GM21717 (cell line): ENCODE measurements around the gene CAB39.
A peak's percentile ranks its signal among the peaks of the same experiment; 100 is the strongest.
"Not testable (repeated sequence)": the region's sequence is repeated elsewhere in the genome, so short reads cannot be mapped to it uniquely, and the experiment has no call there.

Experiments used
- ATAC-seq: cut with Tn5 transposase; IDR thresholded peaks from one replicate; pipeline ENCODE4 v1.9.1; 2021; ENCODE audit warnings: mild to moderate bottlenecking, moderate library complexity; ENCODE audit not compliant: unreplicated experiment

The CAB39 gene

DNA sequence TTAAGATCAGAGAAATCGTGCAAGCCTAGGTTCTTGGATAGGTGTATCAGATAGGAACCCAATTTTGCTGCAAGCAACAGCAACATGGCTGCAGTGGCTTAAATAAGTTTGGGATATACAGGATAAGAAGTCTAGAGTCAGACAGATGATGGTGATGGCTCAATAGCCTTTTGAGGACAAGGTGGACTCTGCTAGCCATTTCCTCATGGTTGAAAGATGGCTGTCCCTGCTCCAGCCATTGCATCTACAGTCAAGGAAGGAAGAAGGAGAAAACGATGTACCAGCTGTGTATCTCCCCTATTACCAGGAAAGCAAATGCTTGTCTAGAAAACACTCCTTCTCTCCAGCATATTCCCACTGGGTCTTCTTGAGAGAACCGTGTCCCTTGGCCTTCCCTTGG, 30.1 kb upstream of the CAB39 start:
- ATAC-seq: no peak

GRCh38 chr2:230684270-230685168, 28.1 kb upstream of the CAB39 start:
- ATAC-seq: no peak

DNA sequence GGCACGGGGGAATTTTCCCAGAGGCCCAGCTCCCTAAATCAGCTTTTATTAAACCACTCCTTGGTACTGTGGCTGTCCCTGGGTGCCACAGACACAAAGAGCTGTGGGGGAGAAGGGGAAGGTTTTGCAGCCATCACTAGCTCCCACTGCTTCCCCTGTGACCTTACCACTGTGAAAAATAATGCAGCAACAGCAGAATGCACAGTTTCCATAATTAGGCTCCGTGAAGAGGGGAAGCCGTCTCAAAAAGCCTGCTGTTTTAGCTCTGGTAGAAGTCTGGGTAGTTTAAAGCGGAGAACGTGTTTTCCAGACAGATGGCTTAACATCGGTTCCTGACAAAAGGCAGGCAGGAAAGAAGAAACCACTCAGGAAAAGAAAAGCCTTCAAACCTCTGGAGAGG, 27.5 kb upstream of the CAB39 start:
- ATAC-seq: no peak

GRCh38 chr2:230687498-230687897, 25.1 kb upstream of the CAB39 start:
- no peak for ATAC-seq

GRCh38 chr2:230688490-230688889, 24.2 kb upstream of the CAB39 start:
- no peak for ATAC-seq

DNA sequence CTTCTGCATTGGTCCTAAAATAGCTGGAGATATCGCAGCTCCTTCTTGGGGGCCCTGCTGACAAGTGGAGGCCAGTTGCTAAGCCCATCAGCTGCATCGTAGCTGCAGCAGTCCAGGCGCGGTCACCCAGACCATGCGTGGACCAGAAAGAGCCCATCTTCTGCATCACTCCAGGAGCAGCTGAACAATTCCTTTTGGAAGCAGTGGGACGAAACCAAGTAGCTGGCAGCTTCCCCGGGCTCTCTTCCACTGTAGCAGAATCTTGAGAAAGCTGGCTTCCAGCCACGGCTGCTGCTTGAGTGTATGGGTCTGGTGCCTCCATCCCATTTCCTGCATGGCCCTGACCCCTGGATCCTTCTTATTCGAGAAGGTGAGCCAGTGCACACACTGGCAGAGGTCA, 22.2 kb upstream of the CAB39 start:
- no peak for ATAC-seq

- no peak for ATAC-seq
Observed at GRCh38 chr2:230691005-230691647, 21.5 kb upstream of the CAB39 start.

GRCh38 chr2:230692760-230693159, 19.9 kb upstream of the CAB39 start:
- ATAC-seq: no peak

GRCh38 chr2:230693411-230693810, 19.2 kb upstream of the CAB39 start:
- ATAC-seq: no peak

DNA sequence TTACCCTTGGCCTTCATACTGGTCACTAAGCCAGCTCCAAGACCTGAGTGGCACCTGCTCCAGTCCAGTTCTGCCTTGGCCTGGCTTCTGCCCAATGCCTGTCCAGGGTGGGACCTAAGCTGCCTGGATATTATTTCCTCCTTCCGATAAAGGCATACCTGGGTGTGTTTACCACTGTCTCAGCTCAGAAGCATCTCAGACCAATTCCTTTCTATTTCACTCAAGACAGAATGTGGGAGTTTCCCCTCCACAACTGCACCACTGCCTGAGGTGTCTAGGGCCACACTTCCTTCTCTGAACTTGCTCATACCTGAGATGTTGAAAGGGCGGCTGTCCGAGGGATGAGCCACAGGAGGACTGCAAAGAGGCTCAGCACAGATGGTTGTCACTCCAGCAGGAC, 18.4 kb upstream of the CAB39 start:
- ATAC-seq: peak; percentile 80

- no peak for ATAC-seq
Observed at GRCh38 chr2:230695551-230695950, 17.1 kb upstream of the CAB39 start.

DNA sequence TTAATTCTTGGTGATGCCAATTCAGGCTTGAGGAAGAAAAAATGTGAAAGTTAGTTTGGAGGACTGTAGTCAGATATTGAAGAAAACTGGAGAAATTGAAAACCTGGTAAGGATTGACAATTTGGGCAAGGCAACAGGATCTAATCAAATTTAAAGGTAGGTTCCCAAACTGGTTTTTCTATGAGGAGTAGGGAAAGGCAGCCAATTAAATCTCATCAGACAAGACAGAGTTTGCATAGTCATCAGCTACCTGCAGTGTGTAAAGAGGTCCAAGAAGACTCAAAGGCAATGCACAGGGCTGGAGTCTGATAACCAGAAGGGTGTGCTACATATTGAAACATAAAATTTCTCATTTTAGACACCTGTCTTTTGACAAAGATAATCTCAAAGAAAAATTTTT, 16.0 kb upstream of the CAB39 start:
- ATAC-seq: no peak

GRCh38 chr2:230697676-230698075, 15.0 kb upstream of the CAB39 start:
- ATAC-seq: no peak

DNA sequence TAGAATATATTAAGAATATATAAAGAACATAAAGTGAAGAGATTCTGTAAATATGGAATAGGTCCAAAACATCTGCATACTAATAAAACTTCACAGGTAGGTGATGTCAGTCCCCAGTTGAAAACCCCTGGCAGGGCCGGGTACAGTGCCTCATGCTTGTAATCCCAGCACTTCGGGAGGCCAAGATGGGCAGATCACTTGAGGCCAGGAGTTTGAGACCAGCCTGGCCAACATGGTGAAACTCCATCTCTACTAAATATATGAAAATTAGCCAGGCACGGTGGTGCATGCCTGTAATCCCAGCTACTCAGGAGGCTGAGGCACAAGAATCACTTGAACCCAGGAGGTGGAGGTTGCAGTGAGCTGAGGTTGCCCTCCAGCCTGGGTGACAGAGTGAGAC, 13.9 kb upstream of the CAB39 start:
- ATAC-seq: not testable (repeated sequence)

GRCh38 chr2:230700447-230700846, 12.2 kb upstream of the CAB39 start:
- ATAC-seq: no peak

- ATAC-seq: no peak
Observed at GRCh38 chr2:230701308-230701707, 11.3 kb upstream of the CAB39 start.

DNA sequence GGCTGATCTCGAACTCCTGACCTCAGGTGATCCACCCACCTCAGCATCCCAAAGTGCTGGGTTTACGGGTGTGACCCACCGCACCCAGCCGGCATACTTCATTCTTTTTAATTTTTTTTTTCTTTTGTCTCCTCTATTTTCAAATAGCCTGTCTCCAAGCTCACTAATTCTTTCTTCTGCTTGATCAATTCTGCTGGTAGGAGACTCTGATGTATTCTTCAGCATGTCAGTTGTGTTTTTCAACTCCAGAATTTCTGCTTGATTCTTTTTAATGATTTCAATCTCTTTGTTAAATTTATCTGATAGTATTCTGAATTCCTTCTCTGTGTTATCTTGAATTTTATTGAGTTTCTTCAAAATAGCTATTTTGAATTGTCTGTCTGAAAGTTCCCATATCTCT, 10.2 kb upstream of the CAB39 start:
- not testable (repeated sequence) for ATAC-seq

- ATAC-seq: no peak
Observed at GRCh38 chr2:230703514-230703913, 9.1 kb upstream of the CAB39 start.

- ATAC-seq: no peak
Observed at GRCh38 chr2:230706053-230706521, 6.6 kb upstream of the CAB39 start.

DNA sequence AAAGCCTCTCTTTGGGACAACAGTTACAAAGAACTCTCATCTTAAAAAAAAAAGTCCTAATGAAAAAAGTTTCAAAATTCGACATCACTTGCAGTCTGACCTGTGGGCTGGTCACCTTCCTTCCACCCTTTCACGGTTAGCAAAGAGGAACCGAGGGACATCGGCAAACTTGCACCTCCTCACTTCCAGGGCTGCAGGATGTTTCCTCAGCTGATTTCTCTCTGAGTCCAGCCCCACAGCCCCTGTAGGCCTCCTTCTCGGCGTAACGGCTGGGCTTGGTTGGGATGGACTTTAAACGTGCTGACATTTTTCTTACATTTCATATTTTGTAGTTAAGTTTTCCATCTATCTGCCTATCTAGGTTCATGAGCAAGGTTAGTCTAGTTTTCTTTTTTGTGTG, 5.7 kb upstream of the CAB39 start:
- no peak for ATAC-seq

DNA sequence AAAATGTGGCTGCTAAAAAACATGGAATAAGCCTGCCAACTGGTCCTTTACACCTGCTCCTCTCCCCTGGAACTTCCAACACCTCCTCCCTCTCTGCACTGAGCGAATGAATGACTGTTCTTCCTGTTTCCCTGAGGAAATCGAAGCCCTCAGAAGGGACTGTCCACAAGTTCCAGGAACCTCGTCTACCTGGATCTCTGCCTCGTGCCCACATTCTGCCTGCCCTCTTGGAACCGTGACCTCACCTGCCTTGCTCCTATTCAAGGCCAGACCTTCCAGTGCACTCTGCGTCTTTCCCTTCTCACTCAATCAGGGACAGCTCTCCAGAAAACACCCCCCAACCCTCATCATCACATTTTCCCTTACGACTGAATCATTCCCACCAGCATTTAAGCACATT, 4.4 kb upstream of the CAB39 start:
- ATAC-seq: no peak

GRCh38 chr2:230711224-230711623, 1.4 kb upstream of the CAB39 start:
- no peak for ATAC-seq
